CD4-positive, alpha-beta T cell treated with Interleukin-10 for 1 hour (primary cell): ENCODE data around the gene OR5M3.

ENCODE experiments used
- DNase-seq: peaks from one replicate; pipeline ENCODE4 v3.0.0-alpha.2; 2020

Gene OR5M3

GRCh38 chr11:56473252-56473651 lies at the start of gene OR5M3:
TSS of gene OR5M3 (minus strand) at chr11:56473352. CDS start at chr11:56470497, 2,855 bp downstream.
- no peak for DNase-seq

- no peak for DNase-seq
Measured at GRCh38 chr11:56522008-56522407, 48.9 kb upstream of the OR5M3 start.

GRCh38 chr11:56513280-56513679 lies 40.1 kb upstream of the OR5M3 start:
- DNase-seq, result no peak

GRCh38 chr11:56509439-56509838 lies 36.3 kb upstream of the OR5M3 start:
- DNase-seq, result no peak

DNA sequence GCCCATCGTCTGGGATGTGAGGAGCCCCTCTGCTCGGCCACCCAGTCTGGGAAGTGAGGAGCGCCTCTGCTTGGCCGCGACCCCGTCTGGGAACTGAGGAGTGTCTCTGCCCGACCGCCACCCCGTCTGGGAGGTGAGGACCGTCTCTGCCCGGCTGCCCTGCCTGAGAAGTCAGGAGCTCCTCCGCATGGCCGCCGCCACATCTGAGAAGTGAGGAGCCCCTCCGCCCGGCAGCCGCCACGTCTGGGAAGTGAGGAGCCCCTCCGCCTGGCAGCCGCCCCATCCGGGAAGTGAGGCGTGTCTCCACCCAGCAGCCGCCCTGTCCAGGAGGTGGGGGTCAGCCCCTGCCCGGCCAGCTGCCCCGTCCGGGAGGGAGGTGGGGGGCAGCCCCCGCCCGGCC lies 23.9 kb upstream of the OR5M3 start:
- no peak for DNase-seq

GRCh38 chr11:56495117-56495516 lies 22.0 kb upstream of the OR5M3 start:
- DNase-seq, result no peak

DNA sequence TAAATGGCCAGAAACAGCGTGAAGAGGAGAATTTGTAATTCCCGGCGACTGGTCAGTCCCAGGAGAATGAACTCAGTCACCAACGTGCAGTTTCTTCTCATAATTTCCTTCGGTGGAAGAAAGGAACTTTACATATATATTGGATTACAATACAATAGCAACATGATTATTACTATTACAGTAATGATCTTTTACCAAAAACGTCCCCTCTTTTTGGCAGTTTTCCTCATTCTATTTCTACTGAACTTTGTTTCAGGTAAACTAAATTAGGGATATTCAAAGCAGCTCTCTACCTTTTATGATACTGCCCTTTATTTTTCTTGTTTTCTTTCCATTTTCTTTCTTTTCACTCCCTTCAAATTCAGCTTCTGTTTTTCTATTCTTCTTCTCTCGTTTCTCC lies 18.1 kb upstream of the OR5M3 start, which contains the start of gene OR5M8:
Gene OR5M8, minus strand, starts transcription at position 101 of the 400 bp plus-strand sequence. Its CDS starts 0 bp downstream, at position 101.
- DNase-seq, result no peak

- DNase-seq, result no peak
Measured at GRCh38 chr11:56486801-56487200, 13.6 kb upstream of the OR5M3 start.

- DNase-seq, result no peak
Measured at GRCh38 chr11:56474729-56475235, 1.6 kb upstream of the OR5M3 start.

DNA sequence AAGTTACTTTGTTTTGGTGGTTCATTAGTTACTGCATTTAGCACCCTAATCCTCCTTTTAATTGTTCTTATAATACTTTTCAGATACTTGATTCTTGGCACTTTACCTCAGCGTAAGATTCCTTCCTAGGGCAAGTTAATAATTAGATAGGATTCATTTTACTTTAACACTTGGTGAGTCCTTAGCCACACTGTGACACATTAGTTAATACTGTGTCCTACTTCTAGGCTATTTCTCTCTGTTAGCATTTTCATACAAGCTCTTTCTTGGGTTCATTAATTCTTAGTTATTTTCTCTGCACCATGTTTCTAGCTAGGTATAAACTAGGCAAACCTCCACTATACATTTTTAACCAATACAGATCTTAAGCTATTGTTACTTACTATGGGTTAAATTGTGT lies 16.1 kb downstream of the OR5M3 start:
- no peak for DNase-seq

- no peak for DNase-seq
Measured at GRCh38 chr11:56453521-56453920, 19.6 kb downstream of the OR5M3 start.
